GM21786 (cell line): ENCODE results near the gene STARD8.
"Not testable (repeated sequence)": the region's sequence is repeated elsewhere in the genome, so short reads cannot be mapped to it uniquely, and the experiment has no call there.

Experiments used
- ATAC-seq: cut with Tn5 transposase; IDR thresholded peaks from one replicate; pipeline ENCODE4 v1.9.1; 2021; ENCODE audit not compliant: unreplicated experiment

The STARD8 gene

DNA sequence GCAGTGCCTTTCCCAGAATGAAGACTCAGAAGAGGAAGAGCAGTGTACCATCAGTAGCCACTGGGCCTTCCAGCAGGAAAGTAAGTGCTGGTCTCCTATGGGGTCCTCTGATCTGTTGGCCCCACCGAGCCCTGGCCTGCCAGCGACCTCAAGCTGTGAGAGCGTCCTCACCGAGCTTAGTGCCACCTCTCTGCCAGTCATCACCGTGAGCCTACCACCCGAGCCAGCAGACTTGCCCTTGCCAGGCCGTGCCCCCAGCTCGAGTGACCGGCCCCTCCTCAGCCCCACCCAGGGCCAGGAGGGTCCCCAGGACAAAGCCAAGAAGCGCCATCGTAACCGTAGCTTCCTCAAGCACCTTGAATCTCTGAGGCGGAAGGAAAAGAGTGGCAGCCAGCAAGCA is 69.7 kb downstream of the STARD8 start:
- no peak for ATAC-seq

DNA sequence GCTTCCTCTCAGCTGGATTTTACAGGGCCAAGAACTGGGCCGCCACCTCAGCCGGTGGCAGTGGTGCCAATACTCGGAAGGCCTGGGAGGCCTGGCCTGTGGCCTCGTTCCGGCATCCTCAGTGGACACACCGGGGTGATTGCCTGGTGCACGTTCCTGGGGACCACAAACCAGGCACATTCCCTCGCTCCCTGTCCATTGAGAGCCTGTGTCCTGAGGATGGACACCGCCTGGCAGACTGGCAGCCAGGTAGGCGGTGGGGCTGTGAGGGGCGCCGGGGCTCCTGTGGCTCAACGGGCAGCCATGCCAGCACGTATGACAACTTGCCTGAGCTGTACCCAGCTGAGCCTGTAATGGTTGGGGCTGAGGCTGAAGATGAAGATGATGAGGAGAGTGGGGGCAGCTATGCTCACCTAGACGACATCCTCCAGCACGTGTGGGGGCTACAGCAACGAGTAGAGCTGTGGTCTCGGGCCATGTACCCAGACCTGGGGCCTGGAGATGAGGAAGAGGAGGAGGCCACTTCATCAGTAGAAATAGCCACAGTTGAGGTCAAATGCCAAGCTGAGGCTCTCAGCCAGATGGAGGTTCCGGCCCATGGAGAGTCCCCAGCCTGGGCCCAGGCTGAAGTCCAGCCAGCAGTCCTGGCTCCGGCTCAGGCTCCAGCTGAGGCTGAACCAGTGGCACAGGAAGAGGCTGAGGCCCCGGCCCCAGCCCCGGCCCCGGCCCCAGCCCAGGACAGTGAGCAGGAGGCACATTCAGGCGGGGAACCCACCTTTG is 70.4 kb downstream of the STARD8 start:
- ATAC-seq: no peak

DNA sequence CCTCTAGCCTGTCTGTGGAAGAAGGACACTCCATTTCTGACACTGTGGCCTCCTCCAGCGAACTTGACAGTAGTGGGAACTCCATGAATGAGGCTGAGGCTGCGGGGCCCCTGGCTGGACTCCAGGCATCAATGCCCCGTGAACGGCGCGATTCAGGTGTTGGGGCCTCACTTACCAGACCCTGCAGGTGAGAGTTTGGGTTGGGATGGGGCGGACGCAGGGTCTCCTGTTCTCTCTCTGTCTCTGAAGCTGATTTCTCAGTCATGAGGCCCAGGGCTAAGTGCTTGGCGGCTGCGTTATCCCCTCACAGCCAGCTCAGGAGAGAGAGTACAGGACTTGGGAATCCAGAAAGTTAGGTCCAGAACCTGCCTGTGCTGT is 71.0 kb downstream of the STARD8 start:
- no peak for ATAC-seq

DNA sequence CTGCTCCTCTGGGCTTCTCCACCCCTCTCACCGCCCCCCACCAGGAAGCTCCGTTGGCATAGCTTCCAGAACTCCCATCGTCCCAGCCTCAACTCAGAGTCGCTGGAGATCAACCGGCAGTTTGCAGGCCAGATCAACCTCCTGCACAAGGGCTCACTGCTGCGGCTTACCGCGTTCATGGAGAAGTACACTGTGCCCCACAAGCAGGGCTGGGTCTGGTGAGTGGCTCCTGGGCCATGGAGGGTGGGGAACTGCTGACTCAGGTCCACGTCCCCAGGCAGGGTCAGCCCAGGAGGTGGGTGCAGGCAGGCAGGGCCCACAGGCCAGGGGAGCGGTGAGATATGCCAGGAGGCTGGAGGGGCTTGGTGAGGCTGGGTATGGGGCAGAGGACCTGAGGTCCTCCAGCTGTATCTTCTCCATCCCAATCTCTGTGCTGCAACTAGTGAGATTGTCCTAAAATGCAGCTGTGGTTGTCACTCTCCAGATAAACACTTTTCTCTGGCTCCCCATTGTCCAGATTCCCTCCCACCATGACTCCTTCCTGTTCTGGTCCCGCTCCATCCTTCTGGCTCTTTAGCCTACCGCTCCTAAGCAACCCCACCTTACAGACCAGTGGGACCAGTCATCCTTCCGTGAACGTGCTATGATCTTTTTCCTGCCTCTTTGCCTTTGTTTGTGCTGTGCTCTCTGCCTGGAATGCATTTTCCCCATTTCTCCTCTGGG is 71.9 kb downstream of the STARD8 start:
- ATAC-seq: no peak

DNA sequence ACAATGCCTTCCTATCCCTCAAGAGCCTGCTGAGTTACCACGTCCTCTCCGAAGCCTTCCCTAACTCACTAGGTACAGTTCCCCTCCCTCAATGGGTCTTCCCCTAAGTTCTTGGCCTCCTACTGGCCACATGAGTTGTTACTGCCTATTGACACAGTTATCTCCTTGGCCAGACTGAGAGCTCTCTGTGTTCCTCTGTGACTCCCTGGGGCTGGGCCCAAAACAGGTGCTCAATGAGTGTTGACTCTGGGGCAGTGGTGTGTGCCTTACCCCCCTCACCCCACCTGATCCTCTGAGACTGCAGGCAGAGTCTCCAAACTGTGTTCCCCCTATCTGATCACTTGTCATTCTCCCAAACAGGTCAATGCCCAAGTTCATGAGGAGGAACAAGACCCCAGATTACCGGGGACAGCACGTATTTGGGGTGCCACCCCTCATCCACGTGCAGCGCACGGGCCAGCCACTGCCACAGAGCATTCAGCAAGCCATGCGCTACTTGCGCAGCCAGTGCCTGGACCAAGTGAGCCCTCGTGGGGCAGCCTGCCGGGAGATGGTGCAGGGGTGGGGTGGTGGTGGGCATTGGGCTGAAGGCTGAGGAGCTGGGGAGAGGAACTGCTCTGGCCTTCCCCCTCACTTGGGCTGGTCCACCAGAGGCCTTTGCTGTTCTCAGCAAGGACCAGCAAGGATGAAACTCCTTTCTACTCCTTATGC is 72.6 kb downstream of the STARD8 start:
- no peak for ATAC-seq

DNA sequence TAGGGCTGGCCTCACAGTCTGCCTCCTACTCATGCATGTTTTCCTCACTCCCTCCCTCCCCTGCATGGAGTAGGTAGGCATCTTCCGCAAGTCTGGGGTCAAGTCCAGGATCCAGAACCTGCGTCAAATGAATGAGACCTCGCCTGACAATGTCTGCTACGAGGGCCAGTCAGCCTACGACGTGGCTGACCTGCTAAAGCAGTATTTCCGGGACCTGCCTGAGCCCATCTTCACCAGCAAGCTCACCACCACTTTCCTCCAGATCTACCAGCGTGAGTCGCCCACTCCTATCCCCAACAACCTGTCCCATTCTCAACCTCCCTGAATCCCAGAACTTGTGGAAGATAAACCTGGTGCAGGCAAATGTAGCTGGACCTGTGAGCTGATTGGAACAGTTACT is 73.4 kb downstream of the STARD8 start:
- ATAC-seq: no peak

DNA sequence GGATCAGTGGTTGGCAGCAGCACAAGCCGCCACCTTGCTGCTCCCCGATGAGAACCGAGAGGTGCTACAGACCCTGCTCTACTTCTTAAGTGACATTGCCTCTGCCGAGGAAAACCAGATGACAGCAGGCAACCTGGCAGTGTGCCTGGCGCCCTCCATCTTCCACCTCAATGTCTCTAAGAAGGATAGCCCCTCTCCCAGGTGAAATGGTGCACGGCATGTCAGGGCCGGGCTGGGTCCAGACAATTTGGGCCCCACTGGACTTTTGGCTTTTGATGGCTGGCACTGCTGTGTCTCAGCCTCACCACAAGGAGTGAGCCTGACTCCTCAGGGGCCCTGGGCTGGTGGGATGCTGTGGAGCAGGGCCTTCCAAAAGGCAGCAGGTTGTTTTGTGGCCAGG is 74.1 kb downstream of the STARD8 start:
- no peak for ATAC-seq

DNA sequence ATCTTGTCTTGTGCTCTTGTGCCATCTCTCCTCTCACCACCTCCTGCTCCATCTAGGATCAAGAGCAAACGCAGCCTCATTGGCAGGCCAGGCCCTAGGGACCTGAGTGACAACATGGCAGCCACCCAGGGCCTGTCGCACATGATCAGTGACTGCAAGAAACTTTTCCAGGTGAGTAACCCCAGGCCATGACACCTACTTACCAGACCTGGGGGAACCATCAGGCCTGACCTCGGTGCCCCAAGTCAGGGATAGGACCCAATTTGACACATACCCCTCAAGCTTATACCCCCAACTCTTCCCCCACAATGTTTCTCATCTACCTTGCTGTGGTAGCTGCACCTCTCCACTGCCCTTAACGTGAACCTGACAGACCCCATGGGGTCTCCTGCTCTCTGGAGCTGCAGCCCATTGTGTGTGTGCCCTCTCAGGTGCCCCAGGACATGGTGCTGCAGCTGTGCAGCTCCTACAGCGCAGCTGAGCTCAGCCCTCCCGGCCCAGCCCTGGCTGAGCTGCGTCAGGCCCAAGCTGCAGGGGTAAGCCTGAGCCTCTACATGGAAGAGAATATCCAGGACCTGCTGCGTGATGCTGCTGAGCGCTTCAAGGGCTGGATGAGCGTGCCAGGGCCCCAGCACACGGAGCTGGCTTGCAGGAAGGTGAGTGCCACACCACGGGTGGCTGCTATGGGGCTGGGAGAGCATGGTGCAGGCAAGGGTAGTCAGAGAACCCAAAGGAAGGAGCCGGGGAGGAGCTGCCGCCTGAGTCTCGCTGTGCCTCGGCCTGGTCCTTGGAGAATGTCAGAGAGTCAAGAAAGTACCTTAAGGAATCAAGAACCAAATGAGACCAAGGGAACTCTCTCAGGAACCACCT is 74.8 kb downstream of the STARD8 start:
- ATAC-seq: no peak

DNA sequence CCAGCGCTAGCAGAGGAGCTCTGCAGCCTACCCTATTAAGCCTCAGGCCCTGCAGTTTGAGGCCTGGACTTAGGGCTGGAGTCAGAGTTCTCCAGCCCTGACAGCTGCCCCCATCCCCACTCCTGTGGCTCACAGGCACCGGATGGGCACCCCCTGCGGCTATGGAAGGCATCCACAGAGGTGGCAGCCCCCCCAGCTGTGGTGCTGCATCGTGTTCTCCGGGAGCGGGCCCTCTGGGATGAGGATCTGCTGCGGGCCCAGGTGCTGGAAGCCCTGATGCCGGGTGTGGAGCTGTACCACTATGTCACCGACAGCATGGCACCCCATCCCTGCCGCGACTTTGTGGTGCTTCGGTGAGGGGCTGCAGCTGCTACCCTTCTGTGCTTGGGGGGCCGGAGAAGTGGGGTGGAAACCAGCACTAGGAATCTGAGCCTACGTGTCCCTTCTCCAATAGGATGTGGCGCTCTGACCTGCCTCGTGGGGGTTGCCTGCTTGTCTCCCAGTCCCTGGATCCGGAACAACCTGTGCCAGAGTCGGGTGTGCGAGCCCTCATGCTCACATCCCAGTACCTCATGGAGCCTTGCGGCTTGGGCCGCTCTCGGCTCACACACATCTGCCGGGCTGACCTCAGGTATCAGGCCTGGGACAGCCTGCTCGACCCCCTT is 76.2 kb downstream of the STARD8 start:
- ATAC-seq: no peak

DNA sequence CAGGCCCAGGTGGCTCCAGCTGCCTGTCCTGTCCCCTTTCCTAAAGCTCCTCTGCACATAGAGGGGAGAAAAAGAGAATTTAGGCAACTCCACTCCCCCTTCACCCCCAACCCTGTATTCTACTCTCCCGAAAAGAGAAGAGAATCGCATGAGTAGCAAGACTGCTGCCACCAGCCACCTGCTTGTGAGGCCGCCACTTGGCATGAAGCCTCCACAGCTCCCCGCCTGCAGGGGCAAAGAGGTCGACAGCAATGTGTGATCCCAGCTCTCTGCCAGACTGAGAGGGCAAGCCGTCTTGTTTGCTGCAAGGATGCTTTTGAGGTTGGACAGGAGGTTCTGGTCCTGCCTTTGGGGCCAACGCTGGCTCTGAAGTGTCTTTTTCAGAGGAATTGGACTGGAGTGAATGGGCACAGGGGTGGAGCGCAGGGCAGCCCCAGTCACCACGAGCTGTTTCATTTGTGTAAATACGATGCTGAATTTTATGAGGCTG is 77.1 kb downstream of the STARD8 start:
- ATAC-seq: no peak

DNA sequence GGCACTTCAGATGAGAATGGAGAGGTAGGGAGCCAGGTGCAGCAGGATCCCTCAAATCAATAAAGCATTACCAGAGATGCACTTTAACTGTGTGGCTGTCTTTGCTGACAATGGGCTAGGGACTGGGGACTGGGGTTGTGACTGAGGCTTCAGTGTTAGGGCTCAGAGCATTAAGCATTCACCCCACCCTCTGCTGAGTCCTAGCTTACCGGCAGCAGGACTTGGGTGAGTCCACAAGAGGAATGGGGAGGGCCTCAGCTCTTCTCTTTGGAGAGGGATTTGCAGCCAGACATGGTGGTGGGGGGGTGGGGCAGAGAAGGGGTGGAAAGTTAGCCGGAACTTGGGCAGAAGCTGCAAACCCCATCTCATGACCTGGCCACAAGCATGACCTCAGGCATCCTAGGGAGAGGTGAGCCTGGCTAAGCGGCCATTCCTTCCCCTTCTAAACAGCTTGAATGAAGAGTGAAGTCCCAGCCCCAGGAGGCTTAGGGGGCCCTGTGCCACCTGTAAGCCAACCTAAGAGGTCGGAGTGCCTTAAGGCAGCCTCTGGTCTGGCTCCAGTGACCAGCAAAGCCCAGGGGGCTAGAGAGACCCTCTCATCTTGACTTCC is 78.4 kb downstream of the STARD8 start:
- ATAC-seq: no peak

DNA sequence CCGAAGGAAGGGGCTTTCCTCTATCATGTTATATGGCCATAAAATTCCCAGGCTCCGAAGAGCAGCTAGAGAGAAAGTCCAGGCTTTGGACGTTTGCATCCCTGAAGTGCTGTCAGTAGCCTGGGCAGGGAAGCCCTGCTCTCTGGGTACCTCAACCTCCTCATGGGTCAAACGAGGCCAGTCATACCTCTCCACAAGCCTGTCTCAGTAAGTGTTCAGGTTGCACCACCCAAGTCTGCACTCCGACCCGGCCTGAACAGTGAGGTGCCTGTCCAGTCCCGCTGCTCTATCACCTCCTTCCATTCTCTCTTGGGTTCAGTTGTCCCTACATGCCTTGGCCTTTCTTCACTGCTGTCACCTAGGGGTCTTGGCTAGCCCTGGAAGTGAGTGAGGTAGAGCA is 78.9 kb downstream of the STARD8 start:
- no peak for ATAC-seq

DNA sequence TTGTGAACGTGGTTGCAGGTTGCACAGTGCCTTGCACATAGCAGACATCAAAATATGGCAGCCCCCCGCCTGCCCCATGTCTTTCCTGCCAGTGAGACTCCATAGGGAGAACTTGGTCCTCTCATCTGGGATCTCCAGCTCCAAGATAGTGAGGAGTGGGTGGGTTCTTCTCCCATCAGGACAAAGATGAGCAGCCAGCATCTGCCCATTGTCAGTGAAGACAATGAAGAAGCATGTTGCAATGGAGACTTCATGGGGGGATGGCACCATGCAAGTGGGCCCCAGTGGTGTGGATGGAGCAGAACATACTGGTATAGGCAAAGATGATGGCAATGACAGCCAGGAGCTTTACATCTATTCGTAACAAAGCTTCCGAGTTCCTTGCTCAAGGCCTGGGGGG is 80.2 kb downstream of the STARD8 start:
- no peak for ATAC-seq

DNA sequence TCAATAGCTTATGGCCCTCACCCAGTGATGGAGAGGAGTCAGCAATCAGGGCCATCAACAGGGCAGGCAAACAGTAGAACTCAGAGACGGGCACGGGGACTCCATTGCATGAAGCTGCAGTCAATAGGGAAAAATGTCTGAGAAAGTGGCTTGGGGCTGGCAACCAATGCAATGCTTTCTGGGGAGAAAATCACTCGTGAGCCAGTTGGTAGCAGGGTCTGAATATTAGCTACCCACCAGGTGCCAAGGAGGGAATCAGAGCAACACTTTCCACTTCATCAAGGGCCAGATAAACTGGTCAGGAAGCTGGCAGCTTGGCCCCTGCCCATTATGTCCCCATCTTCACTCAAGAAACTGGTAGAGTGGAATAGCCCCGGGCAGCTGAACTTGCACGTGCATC is 80.7 kb downstream of the STARD8 start:
- no peak for ATAC-seq

DNA sequence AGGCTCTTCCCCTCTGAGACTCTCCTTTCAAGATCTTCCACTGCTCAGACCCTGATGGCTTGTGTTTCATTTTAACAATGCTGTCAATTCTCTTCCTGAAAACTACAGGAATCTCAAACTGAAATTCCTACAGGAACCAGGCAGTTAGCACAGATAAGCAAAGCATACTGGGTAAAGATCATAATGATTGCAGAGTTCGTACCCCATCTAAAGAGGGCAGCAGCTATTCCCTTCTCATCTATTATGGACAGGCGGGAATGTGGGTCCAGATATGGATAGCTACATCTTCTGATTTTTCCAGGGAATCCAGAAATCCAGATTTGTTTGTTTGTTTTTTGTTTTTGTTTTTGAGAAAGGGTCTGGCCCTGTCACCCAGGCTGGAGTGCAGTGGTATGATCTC is 83.8 kb downstream of the STARD8 start:
- ATAC-seq: no peak

DNA sequence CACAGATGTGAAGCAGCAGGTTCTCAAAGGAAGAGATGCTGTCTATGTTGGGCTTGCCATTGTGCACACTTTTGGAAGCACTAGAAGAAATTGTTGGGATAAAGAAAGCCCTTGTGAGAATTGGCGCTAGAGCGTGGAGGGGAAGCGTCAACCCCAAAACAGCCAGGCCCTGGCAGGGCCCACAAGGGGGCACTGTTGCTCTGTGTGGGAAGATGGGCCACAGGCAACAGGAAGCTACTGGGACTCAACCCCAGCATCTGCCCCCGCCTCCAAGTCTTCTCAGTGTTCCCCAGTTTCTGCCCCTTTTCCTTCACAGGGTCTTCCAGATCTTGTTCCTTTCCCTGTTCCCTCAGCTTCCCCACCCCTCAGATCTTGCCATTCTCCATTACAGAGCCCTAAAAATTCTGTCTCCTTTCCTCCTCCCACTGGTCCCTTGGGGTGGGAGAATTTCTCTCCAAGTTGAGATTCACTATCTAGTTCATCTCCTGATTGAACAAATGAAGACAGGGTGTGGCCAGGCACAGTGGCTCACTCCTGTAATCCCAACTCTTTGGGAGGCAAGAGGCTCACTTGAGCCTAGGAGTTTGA is 85.5 kb downstream of the STARD8 start:
- peak; percentile 84 for ATAC-seq

DNA sequence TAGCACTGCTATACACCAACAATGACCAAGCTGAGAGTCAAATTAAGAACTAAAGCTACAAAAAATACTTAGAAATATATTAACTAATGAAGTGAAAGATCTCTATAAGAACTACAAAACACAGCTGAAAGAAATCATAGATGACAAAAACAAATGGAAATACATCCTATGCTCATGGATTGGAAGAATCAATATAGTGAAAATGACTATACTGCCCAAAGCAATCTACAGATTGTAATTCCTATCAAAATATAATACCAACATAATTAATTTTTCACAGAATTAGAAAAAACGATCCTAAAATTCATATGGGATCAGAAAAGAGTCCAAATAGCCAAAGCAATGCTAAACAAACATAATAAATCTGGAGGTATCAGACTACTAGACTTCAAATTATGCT is 87.8 kb downstream of the STARD8 start:
- no peak for ATAC-seq

DNA sequence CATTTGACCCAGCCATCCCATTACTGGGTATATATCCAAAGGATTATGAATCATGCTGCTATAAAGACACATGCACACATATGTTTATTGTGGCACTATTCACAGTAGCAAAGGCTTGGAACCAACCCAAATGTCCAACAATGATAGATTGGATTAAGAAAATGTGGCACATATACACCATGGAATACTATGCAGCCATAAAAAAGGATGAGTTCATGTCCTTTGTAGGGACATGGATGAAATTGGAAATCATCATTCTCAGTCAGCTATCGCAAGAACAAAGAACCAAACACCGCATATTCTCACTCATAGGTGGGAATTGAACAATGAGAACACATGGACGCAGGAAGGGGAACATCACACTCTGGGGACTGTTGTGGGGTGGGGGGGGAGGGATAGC is 94.4 kb downstream of the STARD8 start:
- not testable (repeated sequence) for ATAC-seq

DNA sequence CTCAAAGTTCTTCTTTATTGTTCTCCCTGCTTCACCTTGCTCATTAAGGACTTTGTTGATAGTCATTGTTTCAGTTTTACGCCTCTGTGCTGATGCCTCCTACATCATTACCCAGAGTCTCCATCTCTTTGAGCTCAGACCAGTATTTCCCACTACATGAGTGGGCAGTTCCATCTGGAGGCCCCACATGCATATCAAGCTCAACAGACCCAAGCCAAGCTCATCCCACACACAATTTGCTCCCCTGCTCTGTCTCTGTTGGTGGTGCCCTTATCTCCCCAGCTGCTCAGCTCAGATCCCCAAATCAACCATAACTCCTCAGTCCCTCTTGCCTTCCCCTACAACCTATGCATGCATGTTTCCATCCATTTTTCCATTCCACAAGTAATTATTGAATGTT is 96.3 kb downstream of the STARD8 start:
- no peak for ATAC-seq

DNA sequence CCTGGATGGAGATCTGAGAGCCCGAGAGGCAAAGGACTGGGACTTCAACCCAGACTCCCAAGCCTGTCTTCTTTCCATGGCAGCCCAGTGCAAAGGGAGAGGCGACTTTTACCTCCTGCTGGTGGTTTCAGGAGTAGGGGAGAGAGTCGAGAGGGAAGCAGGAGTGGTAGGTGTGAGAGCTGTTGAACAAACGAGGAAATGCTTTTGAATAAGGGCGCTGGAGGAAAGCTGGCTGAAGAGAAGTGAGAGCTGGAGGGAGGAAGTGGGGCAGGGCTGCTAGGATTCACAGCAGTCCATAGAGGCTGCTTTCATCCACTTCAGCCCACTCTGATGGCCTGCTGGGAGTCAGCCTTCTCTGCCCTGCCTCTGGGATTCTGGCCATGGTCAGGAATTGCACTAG is 99.5 kb downstream of the STARD8 start:
- no peak for ATAC-seq
